ENCODE measurements around the gene ABHD13. TPM values are rescaled to one million over a fixed set of nuclear protein-coding genes. Genes with fewer than 3 reads are reported as not detected.

The ABHD13 gene
- total and polyA plus RNA-seq, 2 experiments from 2014 or later, result 5.4 to 10.4 TPM

- Histone ChIP-seq H3K27ac (ENCODE audit: low read depth) (no peak overlapping the region), H3F3A (replicated peaks; ENCODE audit: low read depth) (no peaks in the 10 kb centered on the region), H2AFZ (no peak overlapping the region), H3K4me1 (ENCODE audit: insufficient read depth) (peaks cover 13% of the 10 kb centered on the region), H3K9me2 (ENCODE audit: insufficient read depth) (no peaks in the 10 kb centered on the region), H3K79me2 (replicated peaks; ENCODE audit: insufficient read depth) (no peaks in the 10 kb centered on the region), H3K4me3 (no peak overlapping the region), H4K20me1 (replicated peaks; ENCODE audit: insufficient read depth) (no peaks in the 10 kb centered on the region), H3K36me3 (ENCODE audit: insufficient read depth) (no peaks in the 10 kb centered on the region), H3K27me3 (ENCODE audit: insufficient read depth) (no peaks in the 10 kb centered on the region), H3K4me2 (0 out of 2 replicates have a peak overlapping the region, but pooled peaks have one; percentile 8)
- Mint-ChIP-seq H3K9me3 (no peaks in the 10 kb centered on the region), H3K27me3 (ENCODE audit: insufficient read depth, low read depth, poor library complexity) (no peaks in the 10 kb centered on the region), H3K4me3 (no peak overlapping the region), H3K36me3 (ENCODE audit: low read depth) (no peaks in the 10 kb centered on the region; the same call in 2 of the 3 replicates), H3K27ac (no peak overlapping the region), H3K4me1 (peaks cover 16% of the 10 kb centered on the region)
- DNase-seq (ENCODE audit: low spot score), result no peak
- no peak for ATAC-seq
- TF ChIP-seq ZNF462 (CRISPR knock-in tag; IDR thresholded peaks at IDR 0.05) (no peak), EZH2phosphoT487 (IDR thresholded peaks at IDR 0.05; ENCODE audit: unreplicated experiment) (no peak), CREB1 (CRISPR knock-in tag; IDR thresholded peaks at IDR 0.05; ENCODE audit: low read depth) (no peak), EZH2 (IDR thresholded peaks at IDR 0.05; ENCODE audit: low read depth, unreplicated experiment) (no peak), CTCF (conservative IDR thresholded peaks at IDR 0.05; ENCODE audit: low read depth in 2 of 2) (no peak), STAT1 (IDR thresholded peaks at IDR 0.05; ENCODE audit: unreplicated experiment) (no peak), POLR2AphosphoS5 (IDR thresholded peaks at IDR 0.05; ENCODE audit: low read depth) (no peak), ZNF114 (CRISPR knock-in tag; IDR thresholded peaks at IDR 0.05) (no peak), ZNF331 (CRISPR knock-in tag; IDR thresholded peaks at IDR 0.05; ENCODE audit: low read depth) (no peak), NANOG (IDR thresholded peaks at IDR 0.05; ENCODE audit: borderline replicate concordance) (no peak), REST (IDR thresholded peaks at IDR 0.05; ENCODE audit: unreplicated experiment) (no peak), ETS1 (IDR thresholded peaks at IDR 0.05) (no peak), JUNB (IDR thresholded peaks at IDR 0.05; ENCODE audit: unreplicated experiment) (no peak)
Measured at GRCh38 chr13:108283110-108283509, 64.9 kb downstream of the ABHD13 start.
